T-helper 2 cell treated with Interferon-gamma antibody and Interleukin-4, amounts not matched to agents 5 μg/mL and 100 μg/mL, for 36 hours (primary cell): ENCODE results near the gene PTPRO.

Source experiments
- DNase-seq: peaks from one replicate; pipeline ENCODE4 v3.0.0; 2021; ENCODE audit warnings: low spot score
- H3K27ac Mint-ChIP-seq: one replicate; pipeline ENCODE4 v1.8.0; 2021; ENCODE audit warnings: mild to moderate bottlenecking, mixed read lengths
- H3K27me3 Mint-ChIP-seq: one replicate; pipeline ENCODE4 v1.8.0; 2021; ENCODE audit warnings: low read depth, mixed read lengths
- H3K36me3 Mint-ChIP-seq: one replicate; pipeline ENCODE4 v1.8.0; 2021; ENCODE audit warnings: low read depth, mixed read lengths
- H3K4me1 Mint-ChIP-seq: one replicate; pipeline ENCODE4 v1.8.0; 2021; ENCODE audit warnings: low read depth, mixed read lengths
- H3K4me3 Mint-ChIP-seq: one replicate; pipeline ENCODE4 v1.8.0; 2022; ENCODE audit warnings: mild to moderate bottlenecking, moderate library complexity, mixed read lengths
- H3K9me3 Mint-ChIP-seq: one replicate; pipeline ENCODE4 v1.8.0; 2021; ENCODE audit warnings: mixed read lengths

PTPRO gene

DNA sequence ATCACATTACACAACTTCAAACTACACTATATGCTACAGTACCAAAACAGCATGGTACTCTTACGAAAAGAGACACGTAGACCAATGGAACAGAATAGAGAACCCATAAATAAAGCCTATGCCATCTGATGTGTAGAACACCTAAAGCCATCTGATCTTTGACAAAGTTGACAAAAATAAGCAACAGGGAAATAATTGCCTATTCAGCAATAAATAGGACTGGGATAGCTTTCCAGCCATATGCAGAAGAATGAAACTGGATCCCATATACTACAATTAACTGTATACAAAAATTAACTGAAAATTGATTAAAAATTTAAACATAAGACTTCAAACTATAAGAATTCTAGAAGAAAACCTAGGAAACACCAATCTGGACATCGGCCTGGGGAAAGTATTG lies 120.7 kb downstream of the PTPRO start:
- no peak overlapping the region for H3K27ac Mint-ChIP-seq
- H3K36me3 Mint-ChIP-seq = no peaks in the 10 kb centered on the region
- peaks cover 12% of the 10 kb centered on the region for H3K4me1 Mint-ChIP-seq
- H3K9me3 Mint-ChIP-seq = peaks cover 4% of the 10 kb centered on the region
- H3K4me3 Mint-ChIP-seq = no peak overlapping the region
- peaks cover 33% of the 10 kb centered on the region for H3K27me3 Mint-ChIP-seq
- no peak for DNase-seq

DNA sequence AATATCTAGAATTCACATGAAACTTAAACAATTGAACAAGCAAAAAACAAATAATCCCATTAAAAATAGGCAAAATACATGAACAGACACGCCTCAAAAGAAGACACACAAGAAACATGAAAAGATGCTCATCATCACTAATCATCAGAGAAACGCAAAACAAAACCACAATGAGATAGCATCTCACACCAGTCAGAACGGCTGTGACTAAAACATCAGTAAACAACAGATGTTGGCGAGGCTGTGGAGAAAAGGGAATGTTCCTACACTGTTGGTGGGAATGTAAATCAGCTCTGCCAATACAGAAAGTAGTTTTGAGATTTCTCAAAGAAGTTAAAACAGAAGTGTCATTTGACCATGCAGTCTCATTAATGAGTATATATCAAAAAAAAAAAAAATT lies 121.3 kb downstream of the PTPRO start:
- no peaks in the 10 kb centered on the region for H3K36me3 Mint-ChIP-seq
- no peak for DNase-seq
- peaks cover 1% of the 10 kb centered on the region for H3K9me3 Mint-ChIP-seq
- H3K4me1 Mint-ChIP-seq = peaks cover 12% of the 10 kb centered on the region
- peaks cover 33% of the 10 kb centered on the region for H3K27me3 Mint-ChIP-seq
- H3K27ac Mint-ChIP-seq = no peak overlapping the region
- no peak overlapping the region for H3K4me3 Mint-ChIP-seq

DNA sequence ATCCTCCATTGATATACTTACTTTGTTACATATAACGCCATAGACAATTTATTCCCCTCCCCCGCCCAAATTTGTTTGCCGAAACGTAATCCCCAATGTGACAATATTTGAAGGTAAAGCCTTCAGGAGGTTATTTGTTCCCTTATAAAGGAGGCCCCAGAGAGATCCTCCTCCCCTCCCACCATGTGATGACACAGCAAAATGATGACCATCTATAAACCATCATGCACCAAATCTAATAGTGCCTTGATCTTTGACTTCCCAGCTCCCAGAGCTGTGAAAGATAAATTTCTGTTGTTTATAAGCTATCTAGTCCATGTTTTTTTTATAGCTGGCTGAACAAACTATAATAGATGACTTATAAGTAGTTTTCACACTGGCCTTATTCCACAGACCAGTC lies 122.2 kb downstream of the PTPRO start:
- H3K27me3 Mint-ChIP-seq = peaks cover 33% of the 10 kb centered on the region
- H3K4me1 Mint-ChIP-seq = peaks cover 12% of the 10 kb centered on the region
- DNase-seq = no peak
- no peaks in the 10 kb centered on the region for H3K36me3 Mint-ChIP-seq
- no peak overlapping the region for H3K4me3 Mint-ChIP-seq
- H3K27ac Mint-ChIP-seq = no peak overlapping the region
- no peaks in the 10 kb centered on the region for H3K9me3 Mint-ChIP-seq

GRCh38 chr12:15446807-15447206 lies 124.5 kb downstream of the PTPRO start:
- Mint-ChIP-seq H3K27me3 (peaks cover 28% of the 10 kb centered on the region), H3K9me3 (peaks cover 3% of the 10 kb centered on the region), H3K36me3 (no peaks in the 10 kb centered on the region), H3K4me3 (no peak overlapping the region), H3K27ac (no peak overlapping the region), H3K4me1 (peaks cover 14% of the 10 kb centered on the region)
- no peak for DNase-seq

DNA sequence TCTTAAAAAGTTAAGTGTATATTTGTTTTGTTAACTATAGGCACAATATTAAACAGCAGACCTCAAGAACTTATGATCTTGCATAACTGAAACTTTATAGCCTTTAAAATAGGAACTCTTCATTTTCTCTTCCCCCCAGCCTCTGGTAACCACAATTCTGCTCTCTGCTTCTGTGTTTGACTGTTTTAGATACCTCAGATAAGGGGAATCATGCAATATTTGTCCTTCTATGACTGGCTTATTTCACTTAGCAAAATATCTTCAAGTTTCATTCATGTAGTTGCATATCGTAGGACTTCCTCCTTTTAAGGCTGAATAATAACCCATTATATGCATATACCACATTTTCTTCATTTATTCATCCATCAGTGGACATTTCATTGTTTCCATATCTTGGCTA lies 131.3 kb downstream of the PTPRO start:
- H3K36me3 Mint-ChIP-seq = peaks cover 1% of the 10 kb centered on the region
- H3K27me3 Mint-ChIP-seq = peaks cover 16% of the 10 kb centered on the region
- H3K9me3 Mint-ChIP-seq = peaks cover 28% of the 10 kb centered on the region
- peaks cover 30% of the 10 kb centered on the region for H3K4me1 Mint-ChIP-seq
- H3K4me3 Mint-ChIP-seq = no peak overlapping the region
- DNase-seq = peak; percentile 9
- H3K27ac Mint-ChIP-seq = peak overlapping the region; percentile 53

DNA sequence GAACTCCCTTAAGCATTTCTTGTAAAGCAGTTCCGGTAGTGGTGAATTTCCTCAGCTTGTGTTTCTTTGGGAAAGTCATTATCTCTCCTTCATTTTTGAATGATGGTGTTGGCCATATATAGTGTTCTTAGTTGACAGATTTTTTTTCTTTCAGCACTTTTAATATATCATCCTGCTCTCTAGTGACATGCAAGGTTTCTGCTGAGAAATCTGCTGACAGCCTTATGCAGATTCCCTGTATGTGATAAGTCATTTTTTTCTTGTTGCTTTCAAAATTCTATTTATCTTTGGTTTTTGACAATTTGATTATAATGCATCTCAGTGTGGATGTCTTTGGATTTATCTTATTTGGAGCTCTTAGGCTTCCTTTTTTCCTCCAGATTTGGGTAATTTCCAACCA lies 135.7 kb downstream of the PTPRO start:
- Mint-ChIP-seq H3K9me3 (peaks cover 24% of the 10 kb centered on the region), H3K27ac (no peak overlapping the region), H3K4me3 (no peak overlapping the region), H3K4me1 (peaks cover 16% of the 10 kb centered on the region), H3K36me3 (peaks cover 1% of the 10 kb centered on the region), H3K27me3 (peaks cover 11% of the 10 kb centered on the region)
- no peak for DNase-seq

DNA sequence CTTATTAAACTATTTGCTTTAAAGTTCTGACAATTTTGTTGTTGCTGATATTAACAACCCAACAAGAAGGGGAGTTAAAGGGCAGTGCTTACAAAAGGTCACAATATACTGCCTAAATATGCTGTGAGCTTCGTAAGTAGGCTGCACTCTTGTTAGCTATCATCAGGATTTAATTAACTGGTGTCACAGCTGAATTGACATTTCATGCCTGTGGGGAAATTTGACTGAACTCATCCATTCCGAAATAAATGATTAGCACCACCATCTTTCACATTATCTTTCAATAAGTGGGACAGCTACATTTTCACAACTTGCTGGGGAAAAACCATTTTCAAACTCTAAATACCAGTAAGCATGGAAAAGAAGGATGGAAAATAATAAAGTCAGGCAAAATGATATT lies 146.6 kb downstream of the PTPRO start:
- DNase-seq = no peak
- Mint-ChIP-seq H3K4me1 (no peaks in the 10 kb centered on the region), H3K9me3 (no peaks in the 10 kb centered on the region), H3K27ac (no peak overlapping the region), H3K36me3 (no peaks in the 10 kb centered on the region), H3K4me3 (no peak overlapping the region), H3K27me3 (peaks cover 32% of the 10 kb centered on the region)

DNA sequence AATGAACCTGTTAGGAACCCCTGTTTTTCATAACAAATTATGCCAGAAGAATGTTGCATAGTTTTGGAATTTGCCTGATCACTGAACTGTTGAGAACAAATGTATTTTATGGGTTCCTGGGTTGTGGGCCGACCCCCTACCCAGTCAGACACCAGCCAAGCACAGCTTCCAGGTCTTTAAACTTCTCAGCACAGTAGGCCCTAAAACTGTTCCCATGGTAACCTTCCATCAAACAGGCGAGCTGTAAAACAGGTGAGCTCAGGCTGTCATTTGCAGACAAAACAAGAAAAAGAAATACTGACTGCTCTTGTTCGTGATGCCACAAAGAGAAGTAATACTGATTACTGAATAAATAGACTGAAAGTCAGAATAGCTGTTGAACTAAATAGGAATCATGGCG lies 147.0 kb downstream of the PTPRO start:
- Mint-ChIP-seq H3K9me3 (no peaks in the 10 kb centered on the region), H3K4me1 (no peaks in the 10 kb centered on the region), H3K36me3 (no peaks in the 10 kb centered on the region), H3K27ac (no peak overlapping the region), H3K27me3 (peaks cover 34% of the 10 kb centered on the region), H3K4me3 (no peak overlapping the region)
- DNase-seq = no peak

GRCh38 chr12:15472036-15472435 lies 149.7 kb downstream of the PTPRO start:
- Mint-ChIP-seq H3K4me1 (no peaks in the 10 kb centered on the region), H3K27ac (no peak overlapping the region), H3K9me3 (no peaks in the 10 kb centered on the region), H3K4me3 (no peak overlapping the region), H3K36me3 (no peaks in the 10 kb centered on the region), H3K27me3 (peaks cover 21% of the 10 kb centered on the region)
- DNase-seq = no peak

DNA sequence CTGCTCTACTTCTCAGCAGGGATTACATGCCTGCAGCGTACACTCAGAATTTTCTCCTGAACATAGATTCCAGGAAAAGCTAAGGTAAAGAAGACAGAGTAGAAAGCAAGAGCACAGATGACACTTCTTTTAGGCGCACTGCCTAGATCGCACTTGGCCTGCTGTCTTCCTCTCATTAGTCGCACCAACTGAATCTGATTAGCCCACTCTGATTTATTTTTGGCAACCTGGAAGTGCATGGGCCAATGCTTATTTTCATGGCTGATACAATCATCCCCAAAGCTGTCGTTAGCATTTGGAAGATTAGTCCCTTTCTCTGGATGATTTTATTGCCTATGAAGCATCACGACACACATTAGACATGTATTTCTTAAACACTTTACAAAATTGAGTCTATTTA lies 152.5 kb downstream of the PTPRO start:
- Mint-ChIP-seq H3K4me3 (no peak overlapping the region), H3K27ac (no peak overlapping the region), H3K36me3 (no peaks in the 10 kb centered on the region), H3K9me3 (no peaks in the 10 kb centered on the region), H3K27me3 (peaks cover 11% of the 10 kb centered on the region), H3K4me1 (no peaks in the 10 kb centered on the region)
- no peak for DNase-seq

- DNase-seq = no peak
- Mint-ChIP-seq H3K27me3 (peaks cover 2% of the 10 kb centered on the region), H3K36me3 (no peaks in the 10 kb centered on the region), H3K4me1 (no peaks in the 10 kb centered on the region), H3K27ac (no peak overlapping the region), H3K4me3 (no peak overlapping the region), H3K9me3 (no peaks in the 10 kb centered on the region)
Measured at GRCh38 chr12:15477761-15478160, 155.5 kb downstream of the PTPRO start.

DNA sequence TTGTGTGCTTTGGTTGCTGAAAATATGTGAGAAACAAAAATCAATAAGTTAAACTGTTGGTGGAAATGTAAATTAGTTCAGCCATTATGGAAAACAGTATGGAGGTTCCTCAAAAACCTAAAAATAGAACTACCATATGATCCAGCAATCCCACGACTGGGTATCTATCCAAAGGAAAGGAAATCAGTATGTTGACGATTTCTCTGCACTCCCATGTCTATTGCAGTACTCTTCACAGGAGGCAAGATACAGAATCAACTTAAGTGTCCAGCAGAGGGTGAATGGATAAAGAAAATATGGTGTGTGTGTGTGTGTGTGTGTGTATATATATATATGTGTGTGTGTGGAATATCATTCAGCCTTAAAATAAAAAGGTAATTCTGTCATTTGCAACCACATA lies 159.5 kb downstream of the PTPRO start:
- H3K27ac Mint-ChIP-seq = no peak overlapping the region
- no peak for DNase-seq
- no peaks in the 10 kb centered on the region for H3K9me3 Mint-ChIP-seq
- no peak overlapping the region for H3K4me3 Mint-ChIP-seq
- H3K4me1 Mint-ChIP-seq = no peaks in the 10 kb centered on the region
- no peaks in the 10 kb centered on the region for H3K36me3 Mint-ChIP-seq
- H3K27me3 Mint-ChIP-seq = peaks cover 16% of the 10 kb centered on the region

DNA sequence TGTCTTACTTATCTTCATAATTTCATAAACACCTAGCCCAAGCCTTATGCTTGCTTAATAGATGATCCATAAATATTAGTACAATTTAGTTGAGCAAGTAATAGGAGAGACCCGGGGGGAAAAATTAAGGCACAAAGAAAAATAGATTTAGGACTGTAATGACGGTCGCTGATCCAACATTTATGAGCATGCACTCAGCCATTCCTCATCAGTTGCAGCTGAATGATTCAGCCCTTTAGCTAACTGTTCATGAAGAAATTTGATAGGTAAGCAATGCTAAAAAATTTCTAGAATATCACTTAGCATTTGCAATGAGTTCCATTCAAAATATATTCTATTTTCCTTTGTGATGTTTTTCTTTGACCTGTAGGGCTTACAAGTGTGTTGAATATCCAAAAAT lies 163.2 kb downstream of the PTPRO start:
- peaks cover 17% of the 10 kb centered on the region for H3K27me3 Mint-ChIP-seq
- H3K9me3 Mint-ChIP-seq = no peaks in the 10 kb centered on the region
- DNase-seq = no peak
- H3K36me3 Mint-ChIP-seq = no peaks in the 10 kb centered on the region
- H3K27ac Mint-ChIP-seq = no peak overlapping the region
- no peak overlapping the region for H3K4me3 Mint-ChIP-seq
- no peaks in the 10 kb centered on the region for H3K4me1 Mint-ChIP-seq

GRCh38 chr12:15486859-15487258 lies 164.6 kb downstream of the PTPRO start:
- H3K4me1 Mint-ChIP-seq = no peaks in the 10 kb centered on the region
- H3K4me3 Mint-ChIP-seq = no peak overlapping the region
- no peaks in the 10 kb centered on the region for H3K9me3 Mint-ChIP-seq
- H3K27ac Mint-ChIP-seq = no peak overlapping the region
- H3K27me3 Mint-ChIP-seq = peaks cover 22% of the 10 kb centered on the region
- no peak for DNase-seq
- no peaks in the 10 kb centered on the region for H3K36me3 Mint-ChIP-seq

GRCh38 chr12:15488481-15488880 lies 166.2 kb downstream of the PTPRO start:
- Mint-ChIP-seq H3K4me1 (no peaks in the 10 kb centered on the region), H3K27me3 (peaks cover 24% of the 10 kb centered on the region), H3K36me3 (no peaks in the 10 kb centered on the region), H3K4me3 (no peak overlapping the region), H3K9me3 (no peaks in the 10 kb centered on the region), H3K27ac (no peak overlapping the region)
- DNase-seq = no peak
